ENCODE measurements around the gene SLU7. TPM values are rescaled to one million over a fixed set of nuclear protein-coding genes. Genes with fewer than 3 reads are reported as not detected.

The SLU7 gene
- total RNA-seq, 1 experiment from 2014 or later = 65.3 TPM

DNA sequence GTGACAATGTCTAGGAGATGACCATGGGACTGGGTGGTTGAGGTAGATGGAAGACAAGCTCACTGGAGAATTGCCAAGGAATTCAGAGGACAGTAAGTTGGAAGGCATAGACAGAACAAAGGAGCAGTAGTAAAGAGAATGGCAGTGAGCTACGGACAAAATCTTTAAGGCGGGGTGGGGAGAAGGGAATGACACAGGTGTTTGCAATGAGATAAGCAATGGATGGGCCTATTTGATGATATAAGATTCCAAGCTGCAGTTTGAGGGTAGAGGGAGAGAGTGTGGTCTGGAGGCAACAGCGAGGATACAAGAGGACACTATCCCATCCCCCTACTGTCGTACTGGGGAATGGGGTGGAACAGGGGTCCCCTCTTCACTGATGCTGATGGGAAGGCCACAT is 17.1 kb upstream of the SLU7 start:
- Histone ChIP-seq H3K79me2 (ENCODE audit: low read length) (no peaks in the 10 kb centered on the region), H4K20me1 (ENCODE audit: insufficient read depth, low read depth, low read length) (no peaks in the 10 kb centered on the region), H3K4me1 (ENCODE audit: low read length) (peaks cover 54% of the 10 kb centered on the region), H3K4me3 (ENCODE audit: low read length) (no peak overlapping the region), H2AFZ (ENCODE audit: low read length) (no peak overlapping the region), H3K9me3 (ENCODE audit: low read length) (no peaks in the 10 kb centered on the region), H3K27ac (ENCODE audit: low read length) (no peak overlapping the region), H3K9ac (ENCODE audit: low read length) (no peak overlapping the region), H3K4me2 (ENCODE audit: low read depth, low read length, poor library complexity, severe bottlenecking) (no peak overlapping the region), H3K27me3 (ENCODE audit: low read length) (no peaks in the 10 kb centered on the region), H3K9me2 (replicated peaks; ENCODE audit: insufficient read depth, low read length) (no peaks in the 10 kb centered on the region), H3K36me3 (ENCODE audit: insufficient read depth, low read length) (no peaks in the 10 kb centered on the region)
- DNase-seq = no peak

DNA sequence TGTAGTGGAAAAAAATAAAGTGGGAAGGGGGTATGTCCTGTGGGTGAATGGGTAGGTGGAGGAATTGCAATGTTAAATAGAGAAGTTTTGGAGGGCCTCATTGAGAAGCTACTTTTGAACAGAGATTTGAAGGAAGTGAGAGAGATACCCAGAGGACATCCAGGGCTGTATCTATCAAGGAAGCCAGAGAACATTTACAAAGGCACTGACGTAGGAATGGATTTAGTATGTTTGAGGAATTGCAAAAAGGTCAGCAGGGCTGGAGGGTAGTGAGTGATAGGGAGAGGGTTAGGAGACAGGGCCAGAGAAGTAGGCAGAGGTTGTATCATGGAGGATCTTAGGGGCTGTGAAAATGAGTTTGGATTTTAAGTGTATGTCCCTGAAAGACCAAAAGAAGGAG is 16.7 kb upstream of the SLU7 start:
- H4K20me1 ChIP-seq (ENCODE audit: insufficient read depth, low read depth, low read length) = no peaks in the 10 kb centered on the region
- DNase-seq = no peak
- peaks cover 59% of the 10 kb centered on the region for H3K4me1 ChIP-seq (ENCODE audit: low read length)
- no peak overlapping the region for H3K9ac ChIP-seq (ENCODE audit: low read length)
- H3K9me3 ChIP-seq (ENCODE audit: low read length) = no peaks in the 10 kb centered on the region
- no peaks in the 10 kb centered on the region for H3K27me3 ChIP-seq (ENCODE audit: low read length)
- no peak overlapping the region for H2AFZ ChIP-seq (ENCODE audit: low read length)
- H3K9me2 ChIP-seq (replicated peaks; ENCODE audit: insufficient read depth, low read length) = no peaks in the 10 kb centered on the region
- H3K4me3 ChIP-seq (ENCODE audit: low read length) = no peak overlapping the region
- no peak overlapping the region for H3K27ac ChIP-seq (ENCODE audit: low read length)
- H3K79me2 ChIP-seq (ENCODE audit: low read length) = no peaks in the 10 kb centered on the region
- no peaks in the 10 kb centered on the region for H3K36me3 ChIP-seq (ENCODE audit: insufficient read depth, low read length)
- H3K4me2 ChIP-seq (ENCODE audit: low read depth, low read length, poor library complexity, severe bottlenecking) = no peak overlapping the region

DNA sequence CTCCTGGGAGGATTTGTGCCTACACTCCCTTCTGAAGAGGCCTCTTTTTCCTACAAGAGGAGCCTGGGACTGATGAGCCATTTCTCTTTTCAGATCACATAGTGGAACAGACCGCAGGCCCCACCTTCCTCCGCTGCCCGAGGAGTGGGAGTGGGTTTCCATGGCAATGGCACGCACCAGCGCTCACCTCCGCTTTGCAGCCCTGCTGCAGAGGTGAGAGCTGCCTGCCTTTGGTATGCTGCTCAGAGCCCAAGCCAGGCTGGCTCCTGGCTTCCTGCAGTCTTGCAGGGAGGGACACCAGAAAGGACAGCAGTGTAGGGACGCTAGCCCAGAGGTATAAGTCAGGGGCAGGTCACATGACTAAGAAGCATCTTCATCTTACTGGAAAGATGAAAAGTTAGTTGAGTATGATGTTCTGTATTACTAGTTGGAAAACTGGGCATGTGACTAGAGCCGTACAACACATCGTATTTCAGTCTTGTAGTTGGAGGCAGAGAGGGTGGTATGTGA is 15.2 kb upstream of the SLU7 start:
- no peaks in the 10 kb centered on the region for H4K20me1 ChIP-seq (ENCODE audit: insufficient read depth, low read depth, low read length)
- no peaks in the 10 kb centered on the region for H3K79me2 ChIP-seq (ENCODE audit: low read length)
- no peaks in the 10 kb centered on the region for H3K9me3 ChIP-seq (ENCODE audit: low read length)
- H3K4me2 ChIP-seq (ENCODE audit: low read depth, low read length, poor library complexity, severe bottlenecking) = peak overlapping the region; percentile 61
- H3K9me2 ChIP-seq (replicated peaks; ENCODE audit: insufficient read depth, low read length) = no peaks in the 10 kb centered on the region
- H3K4me1 ChIP-seq (ENCODE audit: low read length) = peaks cover 67% of the 10 kb centered on the region
- H2AFZ ChIP-seq (ENCODE audit: low read length) = peak overlapping the region; percentile 6; the same call in 1 of the 2 replicates
- peak overlapping the region; percentile 38; the same call in 1 of the 2 replicates for H3K4me3 ChIP-seq (ENCODE audit: low read length)
- H3K27ac ChIP-seq (ENCODE audit: low read length) = no peak overlapping the region
- peak overlapping the region; percentile 38 for H3K9ac ChIP-seq (ENCODE audit: low read length)
- peak; percentile 85 for DNase-seq
- no peaks in the 10 kb centered on the region for H3K27me3 ChIP-seq (ENCODE audit: low read length)
- peaks cover 1% of the 10 kb centered on the region; the same call in 1 of the 2 replicates for H3K36me3 ChIP-seq (ENCODE audit: insufficient read depth, low read length)

DNA sequence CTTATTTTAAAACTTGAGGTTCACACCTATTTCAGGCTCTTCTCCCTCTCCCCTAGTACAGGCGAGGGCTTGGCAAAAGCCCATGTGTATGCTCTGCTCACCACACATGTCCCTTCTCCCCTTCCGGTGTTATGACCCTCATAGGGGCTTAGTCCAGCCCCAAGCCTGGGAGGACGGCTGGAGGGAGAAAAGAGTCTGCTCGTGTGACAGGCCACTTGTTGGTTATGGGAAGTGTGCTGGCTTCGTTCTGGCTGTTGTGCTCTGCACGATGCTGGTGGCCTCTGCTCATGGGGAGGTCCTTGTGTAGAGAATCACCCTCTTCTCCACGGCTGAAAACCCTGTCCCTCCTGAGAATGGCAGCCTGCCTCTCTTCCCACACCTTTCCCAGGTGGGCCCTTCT is 13.9 kb upstream of the SLU7 start:
- H3K9me2 ChIP-seq (replicated peaks; ENCODE audit: insufficient read depth, low read length) = no peaks in the 10 kb centered on the region
- no peaks in the 10 kb centered on the region for H3K79me2 ChIP-seq (ENCODE audit: low read length)
- H3K27me3 ChIP-seq (ENCODE audit: low read length) = no peaks in the 10 kb centered on the region
- no peak overlapping the region for H2AFZ ChIP-seq (ENCODE audit: low read length)
- H3K4me2 ChIP-seq (ENCODE audit: low read depth, low read length, poor library complexity, severe bottlenecking) = no peak overlapping the region
- no peak overlapping the region for H3K4me3 ChIP-seq (ENCODE audit: low read length)
- no peaks in the 10 kb centered on the region for H3K9me3 ChIP-seq (ENCODE audit: low read length)
- H4K20me1 ChIP-seq (ENCODE audit: insufficient read depth, low read depth, low read length) = no peaks in the 10 kb centered on the region
- no peak for DNase-seq
- H3K36me3 ChIP-seq (ENCODE audit: insufficient read depth, low read length) = peaks cover 13% of the 10 kb centered on the region
- H3K4me1 ChIP-seq (ENCODE audit: low read length) = peaks cover 59% of the 10 kb centered on the region
- H3K27ac ChIP-seq (ENCODE audit: low read length) = no peak overlapping the region
- no peak overlapping the region for H3K9ac ChIP-seq (ENCODE audit: low read length)

- Histone ChIP-seq H3K27me3 (ENCODE audit: low read length) (no peaks in the 10 kb centered on the region), H3K9ac (ENCODE audit: low read length) (no peak overlapping the region), H2AFZ (ENCODE audit: low read length) (no peak overlapping the region), H3K4me1 (ENCODE audit: low read length) (peaks cover 59% of the 10 kb centered on the region), H3K9me3 (ENCODE audit: low read length) (no peaks in the 10 kb centered on the region), H3K9me2 (replicated peaks; ENCODE audit: insufficient read depth, low read length) (no peaks in the 10 kb centered on the region), H3K4me3 (ENCODE audit: low read length) (no peak overlapping the region), H3K79me2 (ENCODE audit: low read length) (no peaks in the 10 kb centered on the region), H3K36me3 (ENCODE audit: insufficient read depth, low read length) (peaks cover 19% of the 10 kb centered on the region), H3K4me2 (ENCODE audit: low read depth, low read length, poor library complexity, severe bottlenecking) (no peak overlapping the region), H4K20me1 (ENCODE audit: insufficient read depth, low read depth, low read length) (no peaks in the 10 kb centered on the region), H3K27ac (ENCODE audit: low read length) (no peak overlapping the region)
- DNase-seq = peak; percentile 58
These were observed 13.3 kb upstream of the SLU7 start for GRCh38 chr5:160432196-160432595.

GRCh38 chr5:160427607-160428006 is 8.7 kb upstream of the SLU7 start:
- no peak overlapping the region for H3K4me3 ChIP-seq (ENCODE audit: low read length)
- peaks cover 4% of the 10 kb centered on the region; the same call in 1 of the 2 replicates for H4K20me1 ChIP-seq (ENCODE audit: insufficient read depth, low read depth, low read length)
- H3K9ac ChIP-seq (ENCODE audit: low read length) = no peak overlapping the region
- DNase-seq = no peak
- H3K9me2 ChIP-seq (replicated peaks; ENCODE audit: insufficient read depth, low read length) = no peaks in the 10 kb centered on the region
- H2AFZ ChIP-seq (ENCODE audit: low read length) = no peak overlapping the region
- H3K4me1 ChIP-seq (ENCODE audit: low read length) = peaks cover 69% of the 10 kb centered on the region
- no peaks in the 10 kb centered on the region for H3K9me3 ChIP-seq (ENCODE audit: low read length)
- H3K27me3 ChIP-seq (ENCODE audit: low read length) = no peaks in the 10 kb centered on the region
- no peak overlapping the region for H3K4me2 ChIP-seq (ENCODE audit: low read depth, low read length, poor library complexity, severe bottlenecking)
- no peak overlapping the region for H3K27ac ChIP-seq (ENCODE audit: low read length)
- H3K79me2 ChIP-seq (ENCODE audit: low read length) = peaks cover 25% of the 10 kb centered on the region
- peaks cover 62% of the 10 kb centered on the region for H3K36me3 ChIP-seq (ENCODE audit: insufficient read depth, low read length)

DNA sequence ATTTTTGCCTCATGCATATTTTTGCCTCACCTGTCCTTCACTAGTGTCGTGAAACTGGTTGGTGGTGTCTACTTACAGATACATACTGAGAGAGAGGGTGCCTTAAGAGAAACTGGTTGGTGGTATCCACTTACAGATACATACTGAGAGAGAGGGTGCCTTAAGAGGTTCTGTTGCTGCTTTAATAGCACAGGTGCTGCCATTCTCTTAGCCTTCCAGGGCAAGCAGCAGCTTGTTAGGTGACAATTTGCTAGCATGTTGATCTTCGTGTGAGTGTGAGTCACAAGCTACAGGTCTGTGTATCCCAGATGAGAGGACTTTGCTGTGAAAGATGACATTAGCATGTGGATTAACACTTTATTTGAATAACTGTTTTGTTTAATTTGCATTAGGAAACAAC is 4.2 kb upstream of the SLU7 start:
- peak overlapping the region; percentile 20; the same call in 1 of the 2 replicates for H3K27ac ChIP-seq (ENCODE audit: low read length)
- peaks cover 7% of the 10 kb centered on the region; the same call in 1 of the 2 replicates for H4K20me1 ChIP-seq (ENCODE audit: insufficient read depth, low read depth, low read length)
- no peaks in the 10 kb centered on the region for H3K27me3 ChIP-seq (ENCODE audit: low read length)
- peak overlapping the region; percentile 77 for H3K9ac ChIP-seq (ENCODE audit: low read length)
- peaks cover 52% of the 10 kb centered on the region for H3K36me3 ChIP-seq (ENCODE audit: insufficient read depth, low read length)
- H3K4me1 ChIP-seq (ENCODE audit: low read length) = peaks cover 60% of the 10 kb centered on the region
- H3K79me2 ChIP-seq (ENCODE audit: low read length) = peaks cover 41% of the 10 kb centered on the region
- no peak for DNase-seq
- no peaks in the 10 kb centered on the region for H3K9me2 ChIP-seq (replicated peaks; ENCODE audit: insufficient read depth, low read length)
- H3K4me2 ChIP-seq (ENCODE audit: low read depth, low read length, poor library complexity, severe bottlenecking) = peak overlapping the region; percentile 90
- H3K4me3 ChIP-seq (ENCODE audit: low read length) = peak overlapping the region; percentile 92
- no peaks in the 10 kb centered on the region for H3K9me3 ChIP-seq (ENCODE audit: low read length)
- H2AFZ ChIP-seq (ENCODE audit: low read length) = no peak overlapping the region

DNA sequence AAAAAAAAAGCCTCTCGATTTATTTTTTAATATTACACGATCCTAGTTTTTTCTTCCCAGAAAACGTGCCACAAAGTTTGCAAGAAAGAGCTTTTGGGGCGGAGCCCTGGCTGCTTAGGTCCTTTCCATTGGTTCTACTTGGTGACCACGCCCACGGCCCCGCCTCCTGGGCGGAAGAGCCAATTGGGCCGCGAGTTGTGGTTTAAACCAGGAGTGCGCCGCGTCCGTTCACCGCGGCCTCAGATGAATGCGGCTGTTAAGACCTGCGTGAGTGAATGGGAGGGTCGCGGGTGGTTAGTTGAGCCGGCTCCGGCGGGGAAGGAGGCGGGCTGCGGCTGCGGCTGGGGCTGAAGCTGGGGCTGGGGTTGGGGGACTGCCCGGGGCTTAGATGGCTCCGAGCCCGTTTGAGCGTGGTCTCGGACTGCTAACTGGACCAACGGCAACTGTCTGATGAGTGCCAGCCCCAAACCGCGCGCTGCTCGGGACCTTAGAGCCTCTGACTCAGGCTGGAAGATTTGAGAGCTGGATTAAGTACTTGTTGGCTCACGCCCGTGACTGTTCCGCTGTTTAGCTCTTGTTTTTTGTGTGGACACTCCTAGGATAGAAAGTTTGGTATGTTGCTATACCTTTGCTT is 2.9 kb upstream of the SLU7 start, which contains the start of gene PTTG1:
TSS of gene PTTG1 (plus strand) at position 231 of the 634 bp plus-strand sequence. CDS start 458 bp downstream, outside the sequence.
- Histone ChIP-seq H3K4me1 (ENCODE audit: low read length) (peaks cover 72% of the 10 kb centered on the region), H3K4me2 (ENCODE audit: low read depth, low read length, poor library complexity, severe bottlenecking) (peak within 1 kb of the TSS; percentile 90), H3K27me3 (ENCODE audit: low read length) (no peaks in the 10 kb centered on the region), H3K79me2 (ENCODE audit: low read length) (peaks cover 54% of the 10 kb centered on the region), H3K27ac (ENCODE audit: low read length) (peak within 1 kb of the TSS; percentile 99), H3K4me3 (ENCODE audit: low read length) (peak within 1 kb of the TSS; percentile 92), H3K9ac (ENCODE audit: low read length) (peak within 1 kb of the TSS; percentile 81), H3K9me2 (replicated peaks; ENCODE audit: insufficient read depth, low read length) (no peaks in the 10 kb centered on the region), H2AFZ (ENCODE audit: low read length) (peak within 1 kb of the TSS; percentile 96; the same call in 1 of the 2 replicates), H3K36me3 (ENCODE audit: insufficient read depth, low read length) (peaks cover 40% of the 10 kb centered on the region), H4K20me1 (ENCODE audit: insufficient read depth, low read depth, low read length) (peaks cover 7% of the 10 kb centered on the region; the same call in 1 of the 2 replicates), H3K9me3 (ENCODE audit: low read length) (no peaks in the 10 kb centered on the region)
- DNase-seq = peak; percentile 98
